K562 (cell line): ENCODE measurements around the gene DMD. TPM values are rescaled to one million over a fixed set of nuclear protein-coding genes. Genes with fewer than 3 reads are reported as not detected.

ENCODE experiments used
- ATAC-seq: fragments of 200-7000 bp; cut with Tn5 transposase; 3 replicates; pipeline ENCODE4 v1.9.1; 2020; ENCODE audit warnings: moderate library complexity
- BruUV-seq: library from RNA; stranded (reverse); fragments of 400-500 nt; replicated peaks from 2 replicates; lab custom pipeline; 2021; lab: Mats Ljungman, UMichigan
- CTCF ChIA-PET: fragments of 300-600 bp; formaldehyde crosslinking; extraction: SDS; loops from one replicate; lab custom pipeline; 2021; ENCODE audit warnings: low intra/inter-chr PET ratio; lab: Yijun Ruan, JAX
- POLR2A ChIA-PET: fragments of 300-600, 350-650 bp; sonication (Branson Sonifier 250); formaldehyde crosslinking; extraction: SDS; loops from one replicate; lab custom pipeline; 2021; ENCODE audit warnings: antibody characterized with exemption, inconsistent platforms; lab: Yijun Ruan, JAX
- DNase-seq, 4 experiments: peaks; one replicate each; pipeline versions ENCODE4 v3.0.0 to v3.0.0-alpha.2; 2011 to 2018; ENCODE audit warnings: low spot score in 3 of 4, mixed read lengths in 3 of 4; ENCODE audit errors: extremely low read depth in 1 of 4
- FAIRE-seq: peaks from 2 replicates; lab custom pipeline; 2011; peaks lifted over from hg19 to GRCh38; lab: Jason Lieb, UNC
- H2AFZ ChIP-seq: 2 replicates; pipeline ENCODE4 v1.6.0; 2011; ENCODE audit warnings: low read depth, low read length, control low read depth, inconsistent platforms
- H3K27ac ChIP-seq: fragments of 200-600 bp; 3 replicates; pipeline ENCODE4 v1.8.0; 2011; ENCODE audit warnings: low read depth, mild to moderate bottlenecking, control low read depth, inconsistent platforms, low read length, moderate library complexity, mixed read lengths; ENCODE audit errors: extremely low read depth
- H3K27me3 ChIP-seq, 2 experiments: fragments of 300-600 bp in 1 of 2; 2 replicates in 1 of 2; 3 replicates in 1 of 2; pipeline versions ENCODE4 v1.6.0 to v1.8.0; 2011; ENCODE audit warnings: inconsistent platforms in 2 of 2, low read length in 2 of 2, mild to moderate bottlenecking in 1 of 2, mixed read lengths in 1 of 2, moderate library complexity in 1 of 2; ENCODE audit not compliant: control insufficient read depth in 2 of 2, insufficient read depth in 2 of 2
- H3K36me3 ChIP-seq: fragments of 300-600 bp; 3 replicates; pipeline ENCODE4 v1.8.0; 2011; ENCODE audit warnings: mild to moderate bottlenecking, low read length, inconsistent platforms; ENCODE audit not compliant: control insufficient read depth, insufficient read depth
- H3K4me1 ChIP-seq, 2 experiments: fragments of 200-600 bp in 1 of 2; replicated peaks in 1 of 2; 2 replicates in 1 of 2; 3 replicates in 1 of 2; pipeline versions ENCODE4 v1.5.1 to v1.8.0; 2011; ENCODE audit warnings: inconsistent platforms in 2 of 2, low read length in 2 of 2, mild to moderate bottlenecking in 1 of 2, mixed read lengths in 1 of 2, moderate library complexity in 1 of 2; ENCODE audit not compliant: control insufficient read depth in 2 of 2, insufficient read depth in 2 of 2
- H3K4me2 ChIP-seq: 2 replicates; pipeline ENCODE4 v1.6.1; 2011; ENCODE audit warnings: low read length, control low read depth, inconsistent platforms, mixed read lengths; ENCODE audit not compliant: insufficient read depth
- H3K4me3 ChIP-seq: fragments of 200-600 bp; sonication (generic), shearing (Covaris generic); 2 replicates; pipeline ENCODE4 v1.5.1; 2016; ENCODE audit warnings: control low read depth, inconsistent platforms
- H3K79me2 ChIP-seq: fragments of 200-600 bp; 3 replicates; pipeline ENCODE4 v1.8.0; 2011; ENCODE audit warnings: low read length, inconsistent platforms; ENCODE audit not compliant: control insufficient read depth, insufficient read depth
- H3K9ac ChIP-seq, 2 experiments: 2 replicates each; pipeline versions ENCODE4 v1.6.0 to v1.6.1; 2011; ENCODE audit warnings: low read depth in 2 of 2, low read length in 2 of 2, control low read depth in 1 of 2, inconsistent platforms in 1 of 2, mild to moderate bottlenecking in 1 of 2, mixed read lengths in 1 of 2; ENCODE audit not compliant: insufficient read depth in 1 of 2
- H3K9me1 ChIP-seq: one replicate; pipeline ENCODE4 v1.6.0; 2011; ENCODE audit warnings: inconsistent platforms, mild to moderate bottlenecking, low read length, moderate library complexity; ENCODE audit not compliant: control insufficient read depth, insufficient read depth
- H3K9me3 ChIP-seq: replicated peaks from 2 replicates; pipeline ENCODE4 v1.5.1; 2011; ENCODE audit warnings: low read depth, low read length, inconsistent platforms; ENCODE audit not compliant: control insufficient read depth, insufficient read depth
- H4K20me1 ChIP-seq: replicated peaks from 2 replicates; pipeline ENCODE4 v1.6.1; 2011; ENCODE audit warnings: low read length, inconsistent platforms, mixed read lengths; ENCODE audit not compliant: control insufficient read depth, insufficient read depth
- ETV1 ChIP-seq: fragments of 450-650 bp; conservative IDR thresholded peaks from 2 replicates; pipeline ENCODE4 v1.6.1; 2016; ENCODE audit warnings: missing genetic modification characterization, control low read depth, low read depth, missing compliant biosample characterization
- KDM2B ChIP-seq: fragments of 250-450 bp; sonication (Bioruptor Pico); IDR thresholded peaks from 2 replicates; pipeline ENCODE4 v1.8.0; 2021; ENCODE audit warnings: mild to moderate bottlenecking, moderate library complexity
- NCOA1 ChIP-seq: fragments of 450-650 bp; IDR thresholded peaks from 2 replicates; pipeline ENCODE4 v1.6.1; 2016; ENCODE audit warnings: low read depth
- REST ChIP-seq, 2 experiments: fragments of 450-650 bp; formaldehyde crosslinking in 1 of 2; IDR thresholded peaks; 2 replicates each; pipeline versions ENCODE4 v1.4.0 to v1.6.1; 2014 to 2020; ENCODE audit warnings: mild to moderate bottlenecking in 2 of 2, borderline replicate concordance in 1 of 2, low read depth in 1 of 2
- TBL1XR1 ChIP-seq, 2 experiments: IDR thresholded peaks; 2 replicates each; pipeline ENCODE4 v1.6.1; 2012; ENCODE audit warnings: improper control_type of control experiment in 2 of 2, low read length in 2 of 2, mild to moderate bottlenecking in 1 of 2
- ZC3H8 ChIP-seq: fragments of 450-650 bp; IDR thresholded peaks from 2 replicates; pipeline ENCODE4 v1.6.1; 2017
- ZNF146 ChIP-seq: IDR thresholded peaks from one replicate; pipeline ENCODE4 v1.6.1; 2018; ENCODE audit warnings: missing compliant biosample characterization; ENCODE audit not compliant: unreplicated experiment
- WGBS: fragments of 100-300 bp; shearing (Covaris generic); methylation state at CpG from one replicate; pipeline ENCODE4 v1.1.6; 2016; ENCODE audit warnings: low coverage, mixed read lengths; ENCODE audit not compliant: insufficient coverage; ENCODE audit errors: missing lambda C conversion rate; 5-methylcytosine and 5-hydroxymethylcytosine counted together
- in situ Hi-C: fragments of 300-500 bp; cut with MboI; formaldehyde crosslinking; loops from 4 replicates; pipeline ENCODE4 v1.15.0; 2018; ENCODE audit warnings: inconsistent platforms, mixed read lengths
- intact Hi-C: fragments of 100-400 bp; cut with micrococcal nuclease; formaldehyde crosslinking; loops from 2 replicates; pipeline ENCODE4 v1.14.2; 2022
- polyA plus RNA-seq, 8 experiments: library from polyadenylated mRNA; depleted of rRNA in 4 of 8; stranded (reverse) in 5 of 8; unstranded in 3 of 8; fragments of >200 nt; fragmentation: Nextera tagmentation in 2 of 8; fragmentation: Illumina TruSeq in 1 of 8; extraction: Ambion mirVana in 2 of 8; extraction: Trizol in 1 of 8; gene quantifications; 2 replicates each; pipeline versions ENCODE4 v1.2.1 to v1.2.3, GENCODE V29; 2011 to 2014; ENCODE audit warnings: inconsistent platforms in 1 of 8, missing spikeins in 1 of 8
- total RNA-seq, 7 experiments: library from RNA; depleted of rRNA in 6 of 7; stranded (reverse); fragments of >200 nt in 6 of 7; fragmentation: Illumina TruSeq in 2 of 7; extraction: Trizol in 2 of 7; gene quantifications; 2 replicates each; pipeline versions ENCODE4 v1.2.1 to v1.2.3, GENCODE V29; 2011 to 2021; ENCODE audit warnings: low replicate concordance in 1 of 7
- TF ChIP-seq, protein P1 (sequence below), 2 experiments: fragments of 450-650 bp; IDR thresholded peaks; 2 replicates each; pipeline ENCODE4 v1.6.1; 2016

The DMD gene
- total and polyA plus RNA-seq, 9 of the 15 experiments (the other 6 are each of a cell fraction or from before 2014, with no cell fraction given) = 3.8 to 20.4 (median 11.4) TPM

- TF ChIP-seq, protein P1, sequence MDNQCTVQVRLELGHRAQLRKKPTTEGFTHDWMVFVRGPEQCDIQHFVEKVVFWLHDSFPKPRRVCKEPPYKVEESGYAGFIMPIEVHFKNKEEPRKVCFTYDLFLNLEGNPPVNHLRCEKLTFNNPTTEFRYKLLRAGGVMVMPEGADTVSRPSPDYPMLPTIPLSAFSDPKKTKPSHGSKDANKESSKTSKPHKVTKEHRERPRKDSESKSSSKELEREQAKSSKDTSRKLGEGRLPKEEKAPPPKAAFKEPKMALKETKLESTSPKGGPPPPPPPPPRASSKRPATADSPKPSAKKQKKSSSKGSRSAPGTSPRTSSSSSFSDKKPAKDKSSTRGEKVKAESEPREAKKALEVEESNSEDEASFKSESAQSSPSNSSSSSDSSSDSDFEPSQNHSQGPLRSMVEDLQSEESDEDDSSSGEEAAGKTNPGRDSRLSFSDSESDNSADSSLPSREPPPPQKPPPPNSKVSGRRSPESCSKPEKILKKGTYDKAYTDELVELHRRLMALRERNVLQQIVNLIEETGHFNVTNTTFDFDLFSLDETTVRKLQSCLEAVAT (IDR thresholded peaks at IDR 0.05) = no peak
- TF ChIP-seq, all 486 proteins: peak for 0
Measured at GRCh38 chrX:31679861-31680260, 1531.5 kb downstream of the DMD start (continued).

DNA sequence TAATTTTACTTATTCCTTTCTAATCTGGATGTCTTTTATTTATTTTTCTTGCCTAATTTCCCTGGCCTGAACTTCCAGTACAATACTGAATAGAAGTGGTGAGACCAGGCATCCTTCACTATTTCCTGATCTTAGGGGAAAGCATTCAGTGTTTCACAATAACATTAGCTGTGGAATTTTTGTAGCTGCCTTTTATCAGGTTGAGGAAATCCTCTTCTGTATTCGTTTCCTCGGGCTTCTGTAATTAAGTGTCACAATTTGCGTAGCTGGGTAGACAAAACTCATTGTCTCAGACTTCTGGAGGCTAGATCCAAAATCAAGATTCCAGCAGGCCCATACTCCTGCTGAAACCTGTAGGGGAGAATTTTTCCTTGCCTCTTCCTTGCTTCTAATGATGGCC is 1541.1 kb downstream of the DMD start:
- H3K9ac ChIP-seq = no peak overlapping the region
- in situ Hi-C loops = loop anchor here (25.0 kb wide), 1 partner anchor 633 kb away; no protein-coding TSS in a partner anchor
- FAIRE-seq (no peak), DNase-seq (no peak)
- BruUV-seq = no TSS peak
- WGBS = 74% methylated on average over 3 of the region's 3 CpGs
- CTCF ChIA-PET = no interaction called here
- no peaks in the 10 kb centered on the region for H3K9me3 ChIP-seq
- TF ChIP-seq ZC3H8 (no peak), ETV1 (no peak), KDM2B (CRISPR knock-in tag) (no peak), TBL1XR1 (IDR thresholded peaks at IDR 0.05; ENCODE audit: low read length in 2 of 2) (no peak), ZNF146 (CRISPR knock-in tag) (no peak), REST (IDR thresholded peaks at IDR 0.05; ENCODE audit: borderline replicate concordance) (no peak), REST (CRISPR knock-in tag; IDR thresholded peaks at IDR 0.05; ENCODE audit: low read depth) (no peak), NCOA1 (no peak)
- TF ChIP-seq, all 486 proteins: peak for 0
- Histone ChIP-seq H3K4me1 (no peaks in the 10 kb centered on the region), H3K4me3 (no peak overlapping the region), H4K20me1 (no peaks in the 10 kb centered on the region), H3K79me2 (no peaks in the 10 kb centered on the region), H3K27me3 (no peaks in the 10 kb centered on the region), H3K27ac (no peak overlapping the region), H3K9me1 (no peaks in the 10 kb centered on the region), H2AFZ (no peak overlapping the region), H3K4me2 (no peak overlapping the region), H3K36me3 (no peaks in the 10 kb centered on the region)
- POLR2A ChIA-PET = no interaction called here
- no peak for ATAC-seq
- intact Hi-C loops = no loop called here
